HG02884 (cell line): ENCODE data around the gene ENOX1.

Experiments used
- ATAC-seq: cut with Tn5 transposase; IDR thresholded peaks from one replicate; pipeline ENCODE4 v1.9.1; 2021; ENCODE audit warnings: mild to moderate bottlenecking, moderate library complexity; ENCODE audit not compliant: unreplicated experiment

Gene ENOX1

GRCh38 chr13:43492745-43493144, 294.0 kb downstream of the ENOX1 start:
- ATAC-seq: no peak

- ATAC-seq: no peak
Measured at GRCh38 chr13:43492311-43492710, 294.5 kb downstream of the ENOX1 start.

GRCh38 chr13:43489233-43489632, 297.5 kb downstream of the ENOX1 start:
- no peak for ATAC-seq

GRCh38 chr13:43487885-43488284, 298.9 kb downstream of the ENOX1 start:
- ATAC-seq: no peak

- no peak for ATAC-seq
Measured at GRCh38 chr13:43487461-43487860, 299.3 kb downstream of the ENOX1 start.

- ATAC-seq: no peak
Measured at GRCh38 chr13:43484432-43485225, 302.1 kb downstream of the ENOX1 start.

GRCh38 chr13:43483930-43484329, 302.8 kb downstream of the ENOX1 start:
- no peak for ATAC-seq

GRCh38 chr13:43482641-43483040, 304.1 kb downstream of the ENOX1 start:
- no peak for ATAC-seq

GRCh38 chr13:43482026-43482425, 304.7 kb downstream of the ENOX1 start:
- ATAC-seq: no peak

GRCh38 chr13:43478902-43479301, 307.9 kb downstream of the ENOX1 start:
- no peak for ATAC-seq

GRCh38 chr13:43478211-43478610, 308.6 kb downstream of the ENOX1 start:
- no peak for ATAC-seq

- ATAC-seq: no peak
Measured at GRCh38 chr13:43475140-43475539, 311.6 kb downstream of the ENOX1 start.

- no peak for ATAC-seq
Measured at GRCh38 chr13:43473437-43473836, 313.3 kb downstream of the ENOX1 start.

GRCh38 chr13:43472980-43473379, 313.8 kb downstream of the ENOX1 start:
- no peak for ATAC-seq

GRCh38 chr13:43472339-43472738, 314.4 kb downstream of the ENOX1 start:
- no peak for ATAC-seq

GRCh38 chr13:43470610-43471009, 316.2 kb downstream of the ENOX1 start:
- no peak for ATAC-seq

- ATAC-seq: no peak
Measured at GRCh38 chr13:43469791-43470190, 317.0 kb downstream of the ENOX1 start.

GRCh38 chr13:43464578-43465264, 322.1 kb downstream of the ENOX1 start:
- no peak for ATAC-seq

- no peak for ATAC-seq
Measured at GRCh38 chr13:43448605-43449336, 338.0 kb downstream of the ENOX1 start.

- no peak for ATAC-seq
Measured at GRCh38 chr13:43446126-43446525, 340.6 kb downstream of the ENOX1 start.

GRCh38 chr13:43445668-43446067, 341.1 kb downstream of the ENOX1 start:
- no peak for ATAC-seq

GRCh38 chr13:43444081-43444480, 342.7 kb downstream of the ENOX1 start:
- ATAC-seq: no peak
